GM19452 (cell line): ENCODE measurements around the gene AHDC1.

Experiments used
- ATAC-seq: cut with Tn5 transposase; IDR thresholded peaks from one replicate; pipeline ENCODE4 v1.9.1; 2021; ENCODE audit not compliant: unreplicated experiment

AHDC1 gene

DNA sequence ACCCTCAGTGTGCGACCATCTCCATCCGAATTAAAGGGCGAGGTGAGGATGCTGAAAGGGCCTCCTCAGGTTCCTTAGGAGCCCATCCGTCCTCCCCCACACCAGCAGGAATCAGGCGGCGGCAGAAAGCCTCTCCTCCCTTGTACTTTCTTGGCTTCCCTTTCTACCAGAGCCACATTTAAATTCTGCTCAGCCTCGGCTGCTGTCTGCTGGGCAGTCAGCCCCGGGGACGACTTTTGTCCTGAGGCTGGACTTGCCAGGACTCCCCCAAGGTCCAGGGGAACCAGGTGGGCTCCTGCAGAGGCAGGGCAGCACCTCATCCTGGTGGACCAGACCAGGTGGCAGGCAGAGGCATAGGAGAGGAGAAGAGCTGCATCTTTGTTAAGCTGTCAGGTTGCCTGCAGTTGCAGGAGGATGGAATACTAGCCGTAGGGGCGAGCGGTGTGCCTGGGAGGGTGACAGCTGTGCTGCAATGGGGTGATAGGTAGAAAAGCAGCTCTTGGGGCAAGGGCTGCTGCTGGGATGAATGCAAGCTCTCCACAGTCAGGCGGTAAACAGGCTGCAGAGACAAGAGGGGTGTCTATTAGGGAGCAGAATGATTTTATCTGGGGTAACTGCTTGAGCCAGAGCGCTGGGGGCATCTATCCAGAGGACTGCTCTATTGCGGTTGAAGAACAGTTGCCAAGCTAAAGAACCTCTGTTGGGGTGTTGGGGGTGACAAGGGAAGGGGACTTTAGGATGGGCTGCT, 67.8 kb downstream of the AHDC1 start:
- no peak for ATAC-seq

DNA sequence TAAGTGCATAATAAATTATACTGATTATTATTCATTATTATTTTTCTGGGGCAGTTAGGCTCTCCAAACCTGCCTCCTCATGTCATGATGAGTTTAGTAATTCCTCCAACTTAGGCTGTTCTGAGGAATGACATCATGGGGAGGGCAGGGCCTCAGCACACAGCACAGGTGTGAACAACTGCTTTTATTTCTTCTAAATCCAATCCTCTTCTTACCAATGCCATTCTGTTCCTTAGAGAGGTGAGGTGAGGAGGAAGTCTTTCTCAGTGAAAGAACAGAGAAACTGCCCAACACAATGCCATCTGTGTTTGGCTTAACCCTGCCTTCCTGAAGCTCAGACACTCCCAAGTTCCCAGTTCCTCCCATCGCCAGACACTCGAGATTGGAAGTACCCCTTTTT, 68.6 kb downstream of the AHDC1 start:
- ATAC-seq = no peak

DNA sequence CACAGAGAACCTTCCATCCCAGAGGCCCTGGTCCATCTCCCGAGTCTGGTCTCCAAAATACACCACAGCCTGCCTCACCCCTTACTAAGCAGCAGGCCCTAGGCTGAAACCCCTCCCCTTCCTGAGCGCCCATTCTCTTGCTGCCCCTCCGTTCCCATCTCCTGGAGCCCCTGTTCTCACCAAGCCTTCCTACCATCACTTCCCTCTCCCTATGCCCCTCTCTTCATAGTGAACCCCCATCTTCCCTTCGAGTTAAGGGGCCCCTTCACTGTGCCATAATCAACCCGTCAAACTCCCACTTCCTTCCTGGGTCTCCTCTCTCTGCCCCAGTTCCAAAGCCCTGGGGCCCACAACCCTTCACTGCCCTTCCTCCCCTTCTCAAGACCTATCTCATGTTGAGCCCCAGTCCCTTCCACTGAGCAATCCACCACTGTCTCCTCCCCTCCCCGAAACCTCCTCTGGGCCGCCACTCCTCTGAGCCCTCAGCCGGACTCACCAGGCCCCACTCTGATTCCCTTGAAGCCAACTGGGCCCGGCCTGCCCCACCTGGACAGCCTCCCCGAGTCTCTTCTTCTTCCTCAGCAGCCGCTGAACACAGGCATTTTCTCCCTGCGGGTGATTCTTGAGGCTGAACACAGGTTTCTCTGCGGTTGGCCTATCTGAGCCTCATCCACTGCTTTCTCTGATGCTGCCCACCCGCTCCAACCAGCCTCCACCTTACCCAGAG, 71.8 kb downstream of the AHDC1 start:
- ATAC-seq = no peak

DNA sequence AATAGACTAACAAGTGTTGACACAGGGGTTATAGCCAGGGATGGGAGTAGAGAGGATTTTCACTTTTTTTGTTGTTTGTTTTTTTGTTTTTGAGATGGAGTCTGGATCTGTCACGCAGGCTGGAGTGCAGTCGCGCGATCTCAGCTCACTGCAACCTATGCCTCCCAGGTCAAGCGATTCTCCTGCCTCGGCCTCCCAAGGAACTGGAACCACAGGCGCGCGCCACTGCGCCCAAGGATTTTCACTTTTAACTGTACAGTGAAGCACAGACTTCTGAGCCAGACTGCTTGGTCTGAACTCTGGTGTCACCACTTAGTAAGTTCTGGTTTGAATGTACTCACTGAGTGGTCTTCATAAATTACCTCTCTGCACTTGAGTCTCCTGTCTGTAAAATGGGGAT, 73.8 kb downstream of the AHDC1 start:
- ATAC-seq = no peak

DNA sequence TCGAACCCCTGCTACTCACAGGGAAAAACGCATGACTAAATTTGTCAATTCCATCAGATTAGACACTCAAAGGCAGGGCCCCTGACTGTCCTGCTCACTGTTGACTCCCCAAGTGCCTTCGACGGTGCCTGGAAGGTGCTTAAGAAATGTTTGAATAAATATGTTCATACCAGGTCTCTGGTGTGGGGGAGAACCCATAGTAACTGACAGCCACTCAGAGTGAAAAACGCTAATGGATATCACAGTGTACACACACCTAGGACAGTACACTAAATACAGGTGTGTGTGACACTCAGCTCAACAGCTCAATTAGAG, 74.3 kb downstream of the AHDC1 start:
- ATAC-seq = no peak

DNA sequence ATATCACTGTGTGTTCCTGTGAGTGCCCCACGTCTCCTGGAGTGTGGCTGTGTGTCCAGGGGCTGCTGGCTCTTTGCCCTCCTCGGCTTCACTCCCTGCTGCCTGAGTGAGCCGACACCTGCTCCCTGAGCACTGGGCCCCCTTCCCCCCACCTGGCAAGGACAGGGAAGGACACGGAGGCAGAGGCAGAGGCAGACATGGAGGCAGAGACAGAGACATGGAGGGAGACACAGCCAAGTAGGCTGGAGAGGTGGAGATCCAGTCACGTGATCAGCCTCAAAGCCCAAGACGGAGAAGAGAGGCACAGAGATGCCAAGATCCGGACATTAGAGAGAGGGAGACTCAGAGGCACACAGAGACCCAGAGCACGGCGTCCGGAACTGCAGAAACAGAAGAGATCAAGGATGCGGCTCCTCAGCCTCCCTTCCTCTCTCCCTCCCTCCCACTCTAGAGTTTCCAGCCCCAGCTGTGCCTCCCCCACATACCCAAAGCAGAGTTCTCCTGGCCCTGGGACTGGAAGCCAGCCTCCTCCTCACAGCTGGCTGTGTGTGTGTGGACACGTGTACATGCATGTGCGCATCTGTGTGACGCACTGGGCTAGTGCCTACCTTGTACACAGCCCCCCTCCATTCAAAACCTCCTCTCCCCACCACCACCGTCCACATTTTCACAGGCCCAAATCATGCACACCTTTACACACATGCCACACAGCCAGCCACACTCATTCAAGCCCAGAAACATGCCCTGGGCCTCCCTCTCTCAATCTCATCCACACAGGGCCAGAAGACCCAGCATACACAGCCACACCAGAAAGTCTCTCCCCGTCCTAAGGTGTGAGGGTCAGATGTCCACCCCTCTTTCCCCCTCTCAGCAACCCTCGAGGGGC, 74.9 kb downstream of the AHDC1 start:
- no peak for ATAC-seq

DNA sequence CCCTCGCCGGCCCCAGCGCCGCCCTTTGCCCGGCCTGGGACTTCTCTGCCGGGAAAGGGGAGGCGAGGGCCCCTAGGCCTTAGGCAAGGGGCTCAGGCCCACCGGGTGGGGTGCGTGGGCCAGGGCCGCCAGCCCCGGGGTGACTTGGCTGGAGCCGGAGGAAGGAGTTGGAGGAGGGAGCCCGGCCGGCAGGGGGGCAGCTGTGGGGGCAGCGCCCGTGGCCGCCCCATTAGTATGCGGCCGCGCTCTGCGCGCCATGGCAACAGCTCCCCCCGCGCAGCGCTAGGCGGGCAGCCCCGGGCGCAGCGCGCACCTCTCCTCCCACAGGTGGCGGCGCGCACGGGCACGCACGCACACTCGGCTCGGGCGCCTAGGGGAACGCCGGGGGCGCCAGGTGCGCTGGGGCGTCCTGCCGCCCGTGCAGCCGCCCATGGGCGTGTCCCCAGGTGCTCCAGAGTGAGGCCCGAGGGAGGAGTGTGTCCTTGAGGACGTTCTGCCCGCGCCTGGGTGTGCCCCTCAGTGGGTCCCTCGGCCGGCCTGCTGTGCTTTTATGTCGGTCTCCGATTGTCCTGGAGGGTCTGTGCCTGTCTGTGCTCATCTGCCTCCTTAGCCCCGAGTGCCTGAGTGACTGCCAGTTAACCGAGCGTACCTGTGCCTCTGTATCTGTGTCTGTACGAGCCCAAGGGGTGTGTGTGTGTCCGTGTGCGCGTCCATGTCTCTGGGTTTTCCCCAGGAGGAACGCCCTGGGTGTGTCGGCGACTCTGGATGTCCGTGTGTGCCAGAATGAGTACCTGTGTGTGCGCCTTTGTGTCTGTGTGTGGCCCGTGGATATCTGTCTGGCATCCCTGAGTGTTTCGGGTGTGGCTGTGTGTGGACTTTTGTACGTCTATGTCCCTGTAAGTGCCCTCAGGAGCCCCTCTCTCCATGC, 75.8 kb downstream of the AHDC1 start:
- no peak for ATAC-seq

DNA sequence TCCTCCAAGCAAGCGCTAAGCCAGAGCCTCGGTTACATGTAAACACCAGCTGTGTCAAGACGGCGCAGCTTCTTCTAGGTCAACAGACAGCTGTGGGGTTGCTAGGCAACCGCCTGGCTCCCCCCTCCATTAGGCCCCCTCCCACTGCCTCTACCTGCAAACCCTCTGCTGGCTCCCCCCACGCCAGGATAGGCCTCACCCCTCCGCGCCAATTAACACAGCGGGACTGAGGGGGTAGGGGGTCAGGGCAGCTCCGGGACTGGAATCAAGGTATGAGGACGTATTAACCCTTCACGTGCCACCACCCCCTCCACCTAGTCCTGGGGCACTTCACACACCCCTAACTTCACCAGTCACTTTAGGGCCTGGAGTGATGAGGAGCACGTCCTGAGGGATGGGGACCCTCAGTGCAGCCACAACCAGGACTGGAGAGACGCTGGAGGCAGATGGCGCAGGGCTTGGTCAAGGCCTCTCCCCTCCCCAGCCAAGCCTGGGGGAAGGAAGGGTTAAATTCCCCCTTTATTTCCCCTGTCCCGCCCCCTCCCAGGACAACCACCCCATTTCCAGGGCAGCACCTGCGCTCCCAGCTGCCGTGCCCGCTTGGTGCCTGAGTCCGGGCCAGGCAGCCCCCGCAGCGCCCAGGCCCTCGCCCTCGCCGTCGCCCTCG, 76.6 kb downstream of the AHDC1 start:
- no peak for ATAC-seq

DNA sequence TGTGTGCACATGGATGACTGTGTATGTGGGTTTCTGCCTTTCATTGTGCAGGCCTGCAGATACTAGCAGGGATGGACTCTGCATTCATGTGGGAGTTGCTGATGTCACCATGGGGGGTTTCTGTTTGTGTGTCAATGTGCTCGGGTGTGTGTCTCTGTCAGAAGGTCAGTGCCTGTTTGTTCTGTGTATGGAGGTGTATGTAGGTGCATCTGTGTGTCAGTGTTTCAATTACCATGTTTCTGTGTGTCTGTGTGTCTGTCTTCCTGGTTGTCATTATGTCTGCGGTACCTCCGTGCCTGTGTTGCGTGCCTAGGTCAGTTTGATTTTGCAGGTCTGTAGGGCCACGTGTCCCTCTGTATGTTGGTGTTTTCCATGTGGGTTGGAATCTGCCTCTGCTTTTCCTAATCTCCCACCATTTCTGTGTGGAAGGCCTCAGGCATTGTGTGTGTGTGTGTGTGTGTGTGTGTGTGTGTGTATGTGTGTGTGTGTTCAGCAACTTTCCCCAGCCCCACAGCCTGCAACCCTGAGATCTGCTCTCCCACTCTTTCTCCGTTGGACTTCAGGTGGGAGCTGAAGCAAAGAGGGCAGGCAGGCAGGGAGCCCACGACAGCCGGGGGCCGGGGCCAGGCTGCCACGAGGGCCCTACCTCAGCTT, 77.2 kb downstream of the AHDC1 start:
- ATAC-seq = no peak

DNA sequence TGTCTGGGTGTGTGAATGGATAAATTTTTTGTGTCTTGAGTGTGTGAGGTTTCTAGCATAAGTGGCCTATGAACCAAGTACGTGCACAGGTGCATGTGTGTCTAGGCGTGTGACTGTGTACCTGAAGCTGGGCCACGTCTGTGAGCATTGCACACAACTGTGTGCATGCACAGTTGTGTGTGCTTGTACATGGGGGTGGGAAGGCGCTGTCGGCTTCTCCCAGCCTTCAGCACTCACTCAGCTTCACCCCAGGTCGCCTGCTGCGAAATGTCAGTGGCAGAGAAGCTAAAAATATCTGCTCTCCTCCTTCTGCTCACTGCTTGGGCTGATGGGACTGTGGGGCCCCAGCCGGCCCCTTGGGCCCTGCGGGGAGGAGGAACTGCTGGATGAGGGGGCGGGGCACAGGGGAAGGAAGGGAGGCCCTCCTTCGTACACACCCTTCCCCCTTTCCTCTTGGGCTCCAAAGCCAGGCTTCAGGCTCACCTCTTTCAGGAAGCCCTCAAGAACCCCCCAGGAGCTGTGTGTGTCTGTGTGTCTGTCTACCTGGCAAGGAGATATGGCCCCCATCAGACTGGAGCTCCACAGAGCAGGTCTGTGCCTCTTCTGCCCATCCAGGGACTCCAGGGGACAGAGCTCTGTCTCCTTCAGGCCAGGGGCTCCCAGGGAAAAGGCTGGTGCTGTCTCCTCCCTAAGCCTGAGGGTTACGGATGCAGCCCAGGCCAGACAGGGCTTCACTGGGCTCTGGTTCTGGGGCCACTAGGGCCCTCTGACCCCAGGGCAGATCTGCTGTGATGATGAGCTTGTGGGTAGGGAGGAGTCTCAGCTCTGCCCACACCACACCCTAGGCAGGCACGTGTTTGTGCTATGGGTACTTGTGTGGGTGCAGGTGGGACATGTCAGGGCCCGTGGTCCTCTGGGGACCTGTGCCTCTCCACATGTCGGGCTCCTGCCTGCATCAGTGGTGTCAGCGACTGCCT, 78.4 kb downstream of the AHDC1 start:
- ATAC-seq = no peak

DNA sequence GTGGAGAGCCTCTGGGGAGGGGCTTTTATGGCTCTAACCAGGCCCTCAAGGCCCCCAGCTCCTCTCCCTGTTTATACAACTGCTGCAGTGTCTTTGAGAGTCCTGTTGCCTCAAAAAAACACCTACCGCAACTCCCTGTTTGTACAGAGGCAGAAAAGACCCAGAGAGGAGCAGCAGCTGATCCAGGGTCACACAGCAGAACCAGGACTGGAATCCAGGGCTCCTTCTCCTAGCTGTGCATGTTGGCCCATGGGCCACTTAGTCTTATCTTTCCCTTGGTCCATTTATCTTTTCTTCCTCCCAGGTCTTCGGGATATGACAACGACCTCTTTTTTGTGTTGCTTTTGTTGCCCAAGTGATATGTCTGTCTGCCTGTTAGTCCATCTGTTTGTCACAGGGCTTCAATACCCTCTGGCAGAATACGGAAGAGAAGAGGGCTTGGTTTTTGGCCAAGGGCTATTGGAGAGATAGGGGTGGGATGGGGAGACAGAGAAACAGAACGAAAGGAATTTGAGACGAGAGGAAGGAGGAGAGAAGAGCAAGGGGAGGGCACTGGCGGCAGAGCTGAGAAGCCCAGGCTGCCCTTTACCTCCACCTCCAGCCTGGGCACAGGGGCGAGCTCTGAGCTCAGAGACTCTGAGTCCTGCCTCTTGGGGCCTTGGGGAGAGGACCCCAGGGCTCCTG, 80.5 kb downstream of the AHDC1 start:
- no peak for ATAC-seq

DNA sequence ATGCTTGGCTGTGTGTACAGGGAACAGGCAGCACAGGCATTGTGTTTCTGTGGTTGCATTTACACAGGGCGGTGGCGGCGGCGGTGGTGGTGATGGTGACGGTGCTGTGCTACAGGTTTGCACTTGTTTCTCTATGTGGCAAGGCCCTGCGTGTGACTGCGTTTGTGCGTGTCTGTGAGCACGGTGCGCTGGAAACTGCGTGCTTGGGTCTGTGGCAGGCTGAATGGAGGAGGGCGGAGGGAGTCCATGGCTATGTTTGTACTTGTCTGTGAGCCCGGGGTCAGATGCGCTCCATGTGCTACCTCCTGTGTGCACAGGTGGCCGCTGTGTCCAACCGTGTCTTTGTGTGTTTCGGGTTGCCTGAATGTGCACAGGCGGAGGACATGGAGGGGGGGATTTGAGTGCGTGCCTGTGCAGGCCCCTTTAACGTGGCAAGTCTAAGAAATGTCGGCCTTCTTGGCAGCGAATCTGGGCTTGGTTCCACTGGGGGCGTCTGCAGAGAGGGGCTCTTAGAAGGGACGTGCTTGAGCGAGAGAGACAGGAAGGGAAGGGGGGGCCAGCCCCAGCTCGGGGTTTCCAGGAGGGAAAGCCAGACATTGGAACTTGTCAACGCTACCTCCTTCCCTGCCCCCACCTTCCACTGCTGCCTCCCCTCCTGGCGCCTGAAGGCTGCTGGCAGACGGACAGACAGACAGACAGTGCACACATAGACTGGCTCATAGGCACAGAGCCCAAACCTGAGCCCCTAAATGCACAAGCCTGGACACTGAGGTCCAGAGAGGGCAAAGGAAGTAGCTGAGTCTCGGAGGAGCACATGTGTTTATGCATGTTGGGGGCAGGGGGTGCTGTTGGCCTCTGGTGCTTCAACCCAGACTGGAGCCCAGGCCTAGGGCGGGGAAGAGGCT, 81.3 kb downstream of the AHDC1 start:
- no peak for ATAC-seq

DNA sequence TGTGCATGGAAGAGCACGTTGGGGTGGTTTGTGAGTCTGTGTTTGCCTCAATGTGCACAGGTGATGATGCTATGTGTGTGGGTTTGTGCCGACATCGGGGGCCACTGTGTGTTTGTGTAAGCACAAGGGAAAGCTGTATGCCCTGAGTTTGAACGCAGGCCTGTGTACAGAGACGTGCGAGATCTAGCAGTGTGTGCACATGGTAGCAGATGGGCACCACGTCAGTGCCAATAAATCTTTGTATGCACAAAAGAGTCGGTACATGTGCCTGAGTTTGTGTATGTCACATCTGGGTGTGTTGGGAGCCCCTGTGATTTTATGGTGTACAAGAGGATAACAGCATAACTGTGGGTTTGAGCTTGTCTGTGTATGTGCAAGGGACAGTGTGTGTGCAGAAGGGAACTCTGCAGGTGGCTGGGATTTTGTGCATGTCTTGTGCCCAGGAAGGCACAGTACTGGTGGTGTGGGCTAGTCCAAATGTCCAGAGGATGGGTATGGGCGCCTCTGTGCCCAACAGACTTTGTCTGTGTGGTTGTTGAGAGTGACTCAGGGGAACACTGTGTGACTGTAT, 82.0 kb downstream of the AHDC1 start:
- no peak for ATAC-seq

DNA sequence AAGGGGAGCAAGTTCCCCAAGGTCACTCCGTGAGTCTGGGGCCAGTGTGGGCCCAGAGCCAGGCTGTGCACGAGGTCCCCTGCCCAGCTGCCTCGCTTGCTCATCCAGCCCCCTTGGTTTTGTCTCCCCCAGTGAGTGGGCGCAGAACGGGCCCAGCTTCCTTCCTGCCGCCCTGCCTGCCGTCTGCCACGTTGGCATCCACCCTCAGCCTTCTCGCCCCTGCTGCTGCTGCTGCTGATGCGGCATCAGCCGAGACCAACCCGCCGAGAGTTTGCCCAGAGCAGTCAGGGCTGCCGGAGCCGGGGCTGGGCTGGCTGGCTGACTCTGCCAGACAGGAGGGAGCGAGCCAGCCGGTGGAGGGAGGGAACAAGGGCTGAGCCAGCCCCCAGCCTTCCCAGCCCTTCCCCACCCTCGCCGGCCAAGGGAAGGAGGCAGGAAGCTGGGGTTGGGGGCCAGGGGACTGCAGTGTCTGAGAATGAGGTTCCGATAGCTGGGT, 82.6 kb downstream of the AHDC1 start:
- no peak for ATAC-seq

DNA sequence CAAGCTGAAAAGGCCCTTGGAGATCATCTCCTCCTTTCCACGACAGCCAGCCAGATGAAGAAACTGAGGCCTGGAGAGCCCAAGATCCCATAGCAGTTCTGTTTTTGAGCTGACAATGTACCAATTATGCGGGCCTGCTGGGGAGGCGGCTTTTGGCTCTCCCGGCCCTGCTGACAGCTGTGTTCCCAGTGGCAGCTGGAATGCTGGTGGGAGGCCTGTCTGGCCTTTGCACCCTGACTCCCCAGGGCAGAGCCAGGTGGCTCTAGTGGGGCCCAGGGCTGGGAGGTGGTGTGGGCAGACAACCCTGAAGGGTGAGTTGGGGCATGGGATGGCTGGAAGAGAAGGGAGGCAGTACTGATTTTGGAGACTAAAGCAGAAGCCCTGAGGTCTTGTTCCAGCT, 83.3 kb downstream of the AHDC1 start:
- no peak for ATAC-seq
